GM19328 (cell line): ENCODE measurements around the gene SNTB2.
"Not testable (repeated sequence)": the region's sequence is repeated elsewhere in the genome, so short reads cannot be mapped to it uniquely, and the experiment has no call there.

Source experiments
- ATAC-seq: cut with Tn5 transposase; IDR thresholded peaks from one replicate; pipeline ENCODE4 v1.9.1; 2021; ENCODE audit warnings: mild to moderate bottlenecking, moderate library complexity; ENCODE audit not compliant: unreplicated experiment

SNTB2 gene

GRCh38 chr16:69283851-69284250, 96.9 kb downstream of the SNTB2 start:
- no peak for ATAC-seq

- ATAC-seq, result no peak
Observed at GRCh38 chr16:69285240-69285639, 98.3 kb downstream of the SNTB2 start.

- ATAC-seq, result no peak
Observed at GRCh38 chr16:69286941-69287713, 100.2 kb downstream of the SNTB2 start.

DNA sequence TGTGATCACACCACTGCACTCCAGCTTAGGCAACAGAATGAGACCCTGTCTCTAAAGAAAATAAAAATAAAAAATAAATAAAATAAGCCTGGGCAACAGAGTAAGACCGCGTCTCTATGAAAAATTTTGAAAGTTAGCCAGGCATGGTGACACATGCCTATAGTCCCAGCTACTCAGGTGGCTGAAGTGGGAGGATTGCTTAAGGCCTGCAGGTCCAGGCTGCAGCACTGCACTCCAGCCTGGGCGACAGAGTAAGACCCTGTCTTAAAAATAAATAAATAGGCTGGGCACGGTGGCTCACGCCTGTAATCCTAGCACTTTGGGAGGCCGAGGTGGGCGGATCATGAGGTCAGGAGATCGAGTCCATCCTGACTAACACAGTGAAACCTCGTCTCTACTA, 104.7 kb downstream of the SNTB2 start:
- not testable (repeated sequence) for ATAC-seq

DNA sequence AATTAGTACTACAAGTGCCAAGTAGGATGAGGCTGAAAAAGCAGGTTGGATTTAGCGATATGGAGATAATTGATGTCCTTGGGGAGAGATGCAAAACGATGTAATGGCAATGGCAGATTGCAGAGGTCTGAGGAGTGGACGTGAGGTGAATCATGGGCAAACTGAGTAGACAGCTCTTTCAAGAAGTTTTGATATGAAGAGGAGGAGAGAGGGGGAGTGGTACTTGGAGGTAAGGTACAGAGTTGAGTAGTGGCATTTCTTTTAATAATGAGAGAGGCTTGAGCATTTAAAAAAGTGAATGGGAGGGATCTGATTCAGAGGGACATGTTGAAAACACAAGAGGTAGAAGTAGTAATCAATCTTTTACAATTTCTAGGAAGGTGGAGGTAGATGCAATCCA, 106.4 kb downstream of the SNTB2 start:
- no peak for ATAC-seq

DNA sequence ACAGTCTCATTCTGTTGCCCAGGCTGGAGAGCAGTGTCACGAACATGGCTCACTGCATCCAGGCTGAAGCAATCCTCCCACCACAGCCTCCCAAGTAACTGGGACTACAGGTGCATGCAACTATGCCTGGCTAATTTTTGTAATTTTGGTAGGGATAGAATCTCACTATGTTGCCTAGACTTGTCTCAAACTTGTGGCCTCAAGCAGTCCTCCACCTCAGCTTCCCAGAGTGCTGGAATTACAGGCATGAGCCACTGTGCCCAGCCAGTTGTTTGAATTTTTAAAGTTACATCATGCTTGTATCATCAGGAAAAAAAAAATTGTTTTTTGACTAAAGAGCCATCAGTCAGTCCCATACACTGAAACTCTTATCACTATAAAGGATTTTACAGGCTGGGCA, 107.1 kb downstream of the SNTB2 start:
- ATAC-seq, result no peak

DNA sequence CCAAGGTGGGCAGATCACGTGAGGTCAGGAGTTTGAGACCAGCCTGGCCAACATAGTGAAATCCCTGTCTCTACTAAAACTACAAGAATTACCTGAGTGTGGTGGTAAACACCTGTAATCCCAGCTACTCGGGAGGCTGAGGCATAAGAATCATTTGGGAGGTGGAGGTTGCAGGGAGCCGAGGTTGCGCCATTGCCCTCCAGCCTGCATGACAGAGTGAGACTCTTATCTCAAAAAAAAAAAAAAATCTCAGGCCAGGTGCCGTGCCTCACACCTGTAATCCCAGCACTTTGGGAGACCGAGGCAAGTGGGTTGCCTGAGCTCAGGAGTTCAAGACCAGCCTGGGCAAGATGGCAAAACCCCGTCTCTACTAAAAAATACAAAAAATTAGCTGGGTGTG, 109.8 kb downstream of the SNTB2 start:
- not testable (repeated sequence) for ATAC-seq

GRCh38 chr16:69298261-69298660, 111.3 kb downstream of the SNTB2 start:
- ATAC-seq, result no peak

- ATAC-seq, result no peak
Observed at GRCh38 chr16:69301187-69301586, 114.2 kb downstream of the SNTB2 start.

GRCh38 chr16:69301861-69302260, 114.9 kb downstream of the SNTB2 start:
- ATAC-seq, result no peak

- ATAC-seq, result no peak
Observed at GRCh38 chr16:69302301-69302700, 115.3 kb downstream of the SNTB2 start.

DNA sequence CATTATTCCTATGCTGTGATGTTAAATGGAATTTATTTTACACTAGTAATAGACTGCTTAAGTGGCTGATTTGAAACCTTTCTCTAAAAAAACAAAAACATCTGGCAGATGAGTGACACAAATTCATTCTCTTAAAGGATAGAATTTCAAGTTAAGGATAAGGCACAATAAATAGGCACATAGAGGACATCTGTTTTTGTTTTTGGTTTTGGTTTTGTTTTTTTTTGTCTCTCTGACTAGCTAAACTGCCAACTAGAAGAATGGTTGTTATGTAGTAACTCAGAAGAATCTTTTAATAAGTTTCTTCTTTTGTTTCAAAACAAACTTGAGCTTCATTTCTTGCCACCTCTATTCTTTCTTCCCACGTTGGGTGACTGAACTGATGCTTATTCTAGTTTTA, 119.1 kb downstream of the SNTB2 start:
- no peak for ATAC-seq

- no peak for ATAC-seq
Observed at GRCh38 chr16:69307091-69307490, 120.1 kb downstream of the SNTB2 start.

DNA sequence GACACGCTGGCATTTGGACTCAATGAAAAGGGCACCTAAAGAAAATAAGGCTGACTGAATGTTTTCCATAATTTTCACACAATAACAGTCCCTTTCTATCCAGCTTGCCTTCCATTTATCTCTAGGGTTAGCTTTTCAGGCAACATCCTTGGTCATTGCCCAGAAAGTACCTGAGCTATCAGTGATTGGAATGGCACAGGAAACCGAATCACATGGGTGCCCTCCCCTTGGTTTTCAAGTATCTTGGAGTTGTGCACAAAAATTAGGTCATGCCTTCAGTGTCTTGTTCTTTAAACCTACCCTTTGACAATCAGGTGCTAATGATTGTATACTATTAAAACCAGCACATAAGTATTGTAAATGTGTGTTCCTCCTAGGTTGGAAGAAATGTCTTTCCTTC, 120.9 kb downstream of the SNTB2 start:
- no peak for ATAC-seq

- ATAC-seq, result no peak
Observed at GRCh38 chr16:69309316-69309715, 122.4 kb downstream of the SNTB2 start.

- ATAC-seq, result peak; percentile 94
Observed at GRCh38 chr16:69310653-69311532, 123.9 kb downstream of the SNTB2 start, which contains the start of gene VPS4A. Gene VPS4A (plus strand): TSS chr16:69311350. CDS start chr16:69311512, 162 bp downstream.

GRCh38 chr16:69311533-69312387, 124.8 kb downstream of the SNTB2 start:
- peak; percentile 51 for ATAC-seq

GRCh38 chr16:69313469-69313868, 126.5 kb downstream of the SNTB2 start:
- no peak for ATAC-seq

DNA sequence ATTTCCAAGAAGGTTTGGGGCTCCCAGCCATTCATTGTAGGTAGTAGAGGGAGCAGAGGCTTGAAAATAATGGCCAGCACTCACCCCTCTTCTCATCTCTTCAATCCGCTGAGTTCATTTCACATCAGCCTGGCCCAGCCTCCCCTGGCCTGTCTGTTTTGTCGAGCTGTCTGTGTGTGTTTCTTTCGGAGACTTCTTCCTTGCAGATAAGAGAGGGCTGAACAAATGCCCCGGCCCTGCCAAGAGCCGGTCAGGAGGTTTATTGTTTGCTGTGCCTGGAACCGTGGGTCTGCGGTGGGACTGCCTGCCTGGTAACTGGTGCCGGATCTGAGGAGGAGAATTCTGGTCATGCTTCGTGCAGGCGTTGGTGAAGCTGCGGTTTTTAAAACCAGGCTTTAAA, 127.6 kb downstream of the SNTB2 start:
- no peak for ATAC-seq

GRCh38 chr16:69315486-69316311, 128.7 kb downstream of the SNTB2 start:
- no peak for ATAC-seq
